Retinal pigment epithelial cell (primary cell): ENCODE measurements around the gene CYTH1.

ENCODE experiments used
- DNase-seq: peaks from one replicate; pipeline ENCODE4 v3.0.0-alpha.2; 2010; ENCODE audit warnings: low read depth
- H3K4me3 ChIP-seq: 2 replicates; pipeline ENCODE4 v1.5.1; 2011; ENCODE audit warnings: mild to moderate bottlenecking, low read length, control low read depth, moderate library complexity
- CTCF ChIP-seq: conservative IDR thresholded peaks from 2 replicates; pipeline ENCODE4 v1.5.1; 2011; ENCODE audit warnings: low read depth, low read length, control low read depth, inconsistent platforms

The CYTH1 gene

GRCh38 chr17:78628547-78629435, 153.3 kb downstream of the CYTH1 start:
- H3K4me3 ChIP-seq = no peak overlapping the region
- TF ChIP-seq CTCF = no peak
- DNase-seq = no peak

- TF ChIP-seq CTCF = no peak
- H3K4me3 ChIP-seq = no peak overlapping the region
- DNase-seq = no peak
Measured at GRCh38 chr17:78624324-78625151, 157.5 kb downstream of the CYTH1 start.
